Skeletal muscle satellite cell (primary cell): ENCODE data around the gene CFD.
"Not testable (repeated sequence)": the region's sequence is repeated elsewhere in the genome, so short reads cannot be mapped to it uniquely, and the experiment has no call there.

Experiments
- H3K27me3 ChIP-seq: 2 replicates; pipeline ENCODE4 v1.7.0; 2013; ENCODE audit warnings: low read length; ENCODE audit not compliant: control insufficient read depth, insufficient read depth
- H3K36me3 ChIP-seq: 2 replicates; pipeline ENCODE4 v1.7.0; 2013; ENCODE audit warnings: mild to moderate bottlenecking, control low read depth, low read length; ENCODE audit not compliant: insufficient read depth
- H3K4me1 ChIP-seq: 2 replicates; pipeline ENCODE4 v1.7.0; 2013; ENCODE audit warnings: low read length; ENCODE audit not compliant: control insufficient read depth, insufficient read depth
- H3K4me2 ChIP-seq: 2 replicates; pipeline ENCODE4 v1.7.0; 2013; ENCODE audit warnings: mild to moderate bottlenecking, low read length
- H3K4me3 ChIP-seq: 2 replicates; pipeline ENCODE4 v1.7.0; 2013; ENCODE audit warnings: low read length
- H3K9ac ChIP-seq: 2 replicates; pipeline ENCODE4 v1.7.0; 2013; ENCODE audit warnings: mild to moderate bottlenecking, low read depth, low read length, moderate library complexity
- H3K9me3 ChIP-seq: replicated peaks from 2 replicates; pipeline ENCODE4 v1.7.0; 2013; ENCODE audit warnings: mild to moderate bottlenecking, control low read depth, low read length

CFD gene

DNA sequence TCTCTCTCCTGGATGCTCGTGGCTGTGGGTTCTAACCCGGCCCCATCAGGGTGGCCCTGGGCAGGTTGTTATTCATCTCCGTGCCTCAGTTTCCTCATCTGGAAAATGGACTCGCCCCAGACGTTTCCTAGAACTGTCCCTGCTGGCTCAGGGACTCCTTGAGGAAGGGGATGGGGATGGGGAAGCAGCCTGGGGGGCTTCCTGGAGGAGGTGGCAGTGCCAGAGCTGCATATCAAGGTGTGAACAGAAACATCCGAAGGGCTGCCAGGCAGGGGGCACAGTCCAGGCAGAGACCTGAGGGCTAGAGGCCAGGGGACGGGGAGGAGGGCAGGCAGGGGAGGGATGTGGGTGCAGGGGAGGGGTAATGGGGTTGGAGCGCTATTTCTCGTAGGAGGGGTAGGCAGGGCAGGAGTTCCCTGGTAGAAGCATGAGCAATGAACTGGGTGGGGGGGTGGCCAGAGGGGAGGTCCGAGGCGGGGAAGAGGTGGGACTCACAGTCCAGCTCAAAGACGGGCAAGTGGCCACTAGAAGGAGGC lies 11.0 kb upstream of the CFD start:
- no peak overlapping the region for H3K4me2 ChIP-seq
- peaks cover 50% of the 10 kb centered on the region for H3K27me3 ChIP-seq
- H3K9me3 ChIP-seq = no peaks in the 10 kb centered on the region
- no peak overlapping the region for H3K9ac ChIP-seq
- H3K36me3 ChIP-seq = no peaks in the 10 kb centered on the region
- H3K4me1 ChIP-seq = peaks cover 13% of the 10 kb centered on the region
- H3K4me3 ChIP-seq = no peak overlapping the region

DNA sequence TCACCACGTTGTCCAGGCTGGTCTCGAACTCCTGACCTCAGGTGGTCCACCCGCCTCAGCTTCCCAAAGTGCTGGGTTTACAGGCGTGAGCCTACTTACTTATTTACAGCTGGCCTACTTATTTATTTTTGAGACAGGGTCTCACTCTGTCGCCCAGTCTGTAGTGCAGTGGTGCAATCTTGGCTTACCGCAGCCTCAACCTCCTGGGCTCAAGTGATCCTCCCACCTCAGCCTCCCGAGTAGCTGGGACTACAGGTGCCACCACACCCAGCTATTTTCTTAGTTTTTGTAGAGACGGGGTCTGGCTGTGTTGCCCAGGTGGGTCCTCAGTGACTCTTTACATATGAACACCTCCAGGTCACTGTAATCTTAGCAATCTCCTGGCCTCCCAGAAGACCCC lies 10.3 kb upstream of the CFD start:
- H3K36me3 ChIP-seq, H3K4me3 ChIP-seq, H3K9ac ChIP-seq, H3K4me1 ChIP-seq, H3K4me2 ChIP-seq, H3K9me3 ChIP-seq: not testable (repeated sequence)
- H3K27me3 ChIP-seq = peaks cover 44% of the 10 kb centered on the region

DNA sequence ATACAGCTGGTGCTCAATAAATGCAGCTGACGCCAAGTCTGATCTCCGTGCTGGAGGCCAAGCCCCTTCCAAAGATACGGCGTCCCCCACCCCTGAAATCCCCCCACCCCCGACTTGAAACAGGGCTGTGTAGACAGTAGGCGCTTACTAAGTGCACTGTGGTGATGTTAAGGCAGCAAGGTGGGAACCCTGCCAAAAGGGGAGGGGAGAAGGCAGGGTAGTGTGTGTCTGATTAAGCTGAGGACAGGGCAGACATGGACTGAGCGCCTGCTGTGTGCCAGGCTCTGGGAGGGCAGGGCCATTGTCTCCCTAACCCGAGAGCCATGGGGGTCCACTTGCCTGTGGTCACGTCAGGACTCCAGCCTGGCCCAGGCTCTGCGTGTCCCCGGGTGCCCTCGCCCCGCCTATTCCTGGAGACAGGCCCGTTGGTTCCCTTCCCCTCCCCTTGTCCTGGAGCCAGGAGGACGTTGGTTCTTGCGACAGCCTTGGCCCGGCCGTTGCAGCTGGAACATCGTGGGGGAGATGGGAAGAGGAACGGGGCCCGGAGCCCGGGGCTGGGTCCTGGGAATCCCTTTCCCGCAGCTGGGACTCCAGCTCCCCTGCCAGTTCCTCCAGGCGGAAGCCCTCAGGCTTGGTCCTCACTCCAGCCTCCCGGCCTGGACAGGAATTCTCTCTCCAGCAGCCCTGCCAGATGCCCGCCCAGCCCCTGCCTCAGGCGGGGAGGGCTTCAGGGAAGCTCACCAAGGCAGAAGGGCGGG lies 9.1 kb upstream of the CFD start:
- peak overlapping the region; percentile 6 for H3K9ac ChIP-seq
- H3K4me3 ChIP-seq = peak overlapping the region; percentile 43
- H3K9me3 ChIP-seq = no peaks in the 10 kb centered on the region
- peaks cover 8% of the 10 kb centered on the region for H3K4me1 ChIP-seq
- H3K27me3 ChIP-seq = peaks cover 36% of the 10 kb centered on the region
- H3K36me3 ChIP-seq = no peaks in the 10 kb centered on the region
- peak overlapping the region; percentile 69 for H3K4me2 ChIP-seq

DNA sequence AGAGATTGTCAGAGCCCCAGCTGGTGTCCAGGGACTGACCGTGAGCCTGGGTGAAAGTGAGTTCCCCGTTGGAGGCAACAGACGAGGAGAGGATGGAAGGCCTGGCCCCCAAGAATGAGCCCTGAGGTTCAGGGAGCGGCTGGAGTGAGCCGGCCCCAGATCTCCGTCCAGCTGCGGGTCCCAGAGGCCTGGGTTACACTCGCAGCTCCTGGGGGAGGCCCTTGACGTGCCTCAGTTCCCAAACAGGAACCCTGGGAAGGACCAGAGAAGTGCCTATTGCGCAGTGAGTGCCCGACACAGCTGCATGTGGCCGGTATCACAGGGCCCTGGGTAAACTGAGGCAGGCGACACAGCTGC lies 8.5 kb upstream of the CFD start:
- Histone ChIP-seq H3K4me1 (peaks cover 8% of the 10 kb centered on the region), H3K4me2 (peak overlapping the region; percentile 69), H3K36me3 (no peaks in the 10 kb centered on the region), H3K27me3 (peaks cover 31% of the 10 kb centered on the region), H3K9me3 (no peaks in the 10 kb centered on the region), H3K9ac (peak overlapping the region; percentile 6), H3K4me3 (peak overlapping the region; percentile 43)

DNA sequence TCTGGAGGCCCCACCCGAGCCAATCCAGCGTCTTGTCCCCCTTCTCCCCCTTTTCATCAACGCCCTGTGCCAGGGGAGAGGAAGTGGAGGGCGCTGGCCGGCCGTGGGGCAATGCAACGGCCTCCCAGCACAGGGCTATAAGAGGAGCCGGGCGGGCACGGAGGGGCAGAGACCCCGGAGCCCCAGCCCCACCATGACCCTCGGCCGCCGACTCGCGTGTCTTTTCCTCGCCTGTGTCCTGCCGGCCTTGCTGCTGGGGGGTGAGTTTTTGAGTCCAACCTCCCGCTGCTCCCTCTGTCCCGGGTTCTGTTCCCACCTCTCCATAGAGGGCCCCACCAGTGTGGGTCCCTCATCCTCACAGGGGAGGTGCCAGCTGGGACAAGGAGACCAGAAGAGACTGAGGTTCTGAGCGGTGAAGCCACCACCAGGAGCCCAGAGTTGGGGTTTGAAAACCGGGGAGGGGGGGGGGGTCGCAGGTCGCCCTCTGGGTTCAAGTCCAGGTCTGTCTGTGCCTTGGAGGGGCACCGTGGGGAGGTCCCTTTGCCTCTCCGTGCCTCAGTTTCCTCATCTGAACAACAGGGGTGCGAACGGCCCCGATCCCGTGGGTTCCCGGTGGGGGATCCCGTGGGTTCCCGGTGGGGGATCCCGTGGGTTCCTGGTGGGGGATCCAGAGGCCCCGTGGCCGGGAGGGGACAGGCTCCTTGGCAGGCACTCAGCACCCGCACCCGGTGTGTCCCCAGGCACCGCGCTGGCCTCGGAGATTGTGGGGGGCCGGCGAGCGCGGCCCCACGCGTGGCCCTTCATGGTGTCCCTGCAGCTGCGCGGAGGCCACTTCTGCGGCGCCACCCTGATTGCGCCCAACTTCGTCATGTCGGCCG lies 7.1 kb upstream of the CFD start, which contains the start of gene ELANE:
Gene ELANE (plus strand): TSS at position 168 of the 878 bp plus-strand sequence. CDS start 26 bp downstream, at position 194.
- no peak within 1 kb of the TSS for H3K9ac ChIP-seq
- peaks cover 18% of the 10 kb centered on the region for H3K27me3 ChIP-seq
- peaks cover 8% of the 10 kb centered on the region for H3K4me1 ChIP-seq
- H3K4me2 ChIP-seq = no peak within 1 kb of the TSS
- H3K36me3 ChIP-seq = no peaks in the 10 kb centered on the region
- no peak within 1 kb of the TSS for H3K4me3 ChIP-seq
- no peaks in the 10 kb centered on the region for H3K9me3 ChIP-seq

DNA sequence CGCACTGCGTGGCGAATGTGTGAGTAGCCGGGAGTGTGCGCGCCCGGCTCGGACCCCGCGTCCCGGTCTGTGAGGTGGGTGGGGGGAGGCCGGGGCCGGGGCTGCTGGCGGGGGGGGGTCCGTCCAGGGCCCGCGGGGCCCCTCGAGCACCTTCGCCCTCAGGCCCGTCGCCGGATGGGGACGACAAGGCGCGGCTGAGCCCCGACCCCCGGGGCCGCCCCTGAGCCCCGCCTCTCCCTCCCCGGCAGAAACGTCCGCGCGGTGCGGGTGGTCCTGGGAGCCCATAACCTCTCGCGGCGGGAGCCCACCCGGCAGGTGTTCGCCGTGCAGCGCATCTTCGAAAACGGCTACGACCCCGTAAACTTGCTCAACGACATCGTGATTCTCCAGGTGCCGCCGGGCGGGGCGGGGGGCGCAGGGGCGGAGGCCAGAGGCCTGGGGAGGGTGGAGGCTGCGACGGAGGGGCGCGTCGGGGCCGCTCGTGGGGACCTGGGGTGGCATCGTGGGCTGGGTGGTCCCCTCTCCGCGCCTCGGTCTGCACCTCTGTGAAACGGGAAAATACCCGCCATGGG lies 6.4 kb upstream of the CFD start:
- H3K36me3 ChIP-seq = no peaks in the 10 kb centered on the region
- no peak overlapping the region for H3K4me3 ChIP-seq
- no peaks in the 10 kb centered on the region for H3K9me3 ChIP-seq
- no peak overlapping the region for H3K9ac ChIP-seq
- H3K4me1 ChIP-seq = peaks cover 8% of the 10 kb centered on the region
- H3K27me3 ChIP-seq = peaks cover 11% of the 10 kb centered on the region
- H3K4me2 ChIP-seq = no peak overlapping the region

DNA sequence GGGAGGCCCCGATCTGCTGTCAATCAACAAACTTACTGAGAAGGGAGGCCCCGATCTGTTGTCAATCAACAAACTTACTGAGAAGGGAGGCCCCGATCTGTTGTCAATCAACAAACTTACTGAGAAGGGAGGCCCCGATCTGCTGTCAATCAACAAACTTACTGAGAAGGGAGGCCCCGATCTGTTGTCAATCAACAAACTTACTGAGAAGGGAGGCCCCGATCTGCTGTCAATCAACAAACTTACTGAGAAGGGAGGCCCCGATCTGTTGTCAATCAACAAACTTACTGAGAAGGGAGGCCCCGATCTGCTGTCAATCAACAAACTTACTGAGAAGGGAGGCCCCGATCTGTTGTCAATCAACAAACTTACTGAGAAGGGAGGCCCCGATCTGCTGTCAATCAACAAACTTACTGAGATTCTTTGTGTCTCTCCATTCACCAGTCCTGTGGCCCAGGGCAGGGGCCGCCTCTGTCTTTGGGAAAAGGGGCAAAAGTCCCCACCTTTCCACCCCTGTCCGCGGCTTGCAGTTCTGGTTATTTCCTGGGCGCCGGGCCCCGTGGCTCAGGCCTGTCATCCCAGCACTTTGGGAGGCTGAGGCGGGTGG lies 5.7 kb upstream of the CFD start:
- H3K4me1 ChIP-seq, H3K9me3 ChIP-seq, H3K4me3 ChIP-seq, H3K9ac ChIP-seq, H3K27me3 ChIP-seq, H3K36me3 ChIP-seq, H3K4me2 ChIP-seq: not testable (repeated sequence)

DNA sequence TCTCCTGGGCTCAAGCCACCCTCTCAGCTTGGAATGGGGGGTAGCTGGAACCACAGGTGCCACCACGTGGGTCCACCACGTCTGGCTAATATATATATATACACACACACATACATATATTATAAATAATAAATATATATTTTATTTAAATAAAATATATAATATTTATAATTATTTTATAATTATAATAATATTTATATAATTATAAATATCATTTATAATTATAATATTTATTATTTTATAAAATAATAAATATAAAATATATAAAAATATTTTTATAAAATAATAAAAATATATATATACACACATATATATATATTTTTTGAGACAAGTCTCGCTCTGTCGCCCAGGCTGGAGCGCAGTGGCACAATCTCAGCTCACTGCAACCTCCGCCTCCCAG lies 4.9 kb upstream of the CFD start:
- H3K27me3 ChIP-seq = peaks cover 6% of the 10 kb centered on the region
- H3K4me2 ChIP-seq = no peak overlapping the region
- H3K9ac ChIP-seq = no peak overlapping the region
- peaks cover 12% of the 10 kb centered on the region for H3K4me1 ChIP-seq
- no peaks in the 10 kb centered on the region for H3K36me3 ChIP-seq
- no peaks in the 10 kb centered on the region for H3K9me3 ChIP-seq
- H3K4me3 ChIP-seq = no peak overlapping the region

DNA sequence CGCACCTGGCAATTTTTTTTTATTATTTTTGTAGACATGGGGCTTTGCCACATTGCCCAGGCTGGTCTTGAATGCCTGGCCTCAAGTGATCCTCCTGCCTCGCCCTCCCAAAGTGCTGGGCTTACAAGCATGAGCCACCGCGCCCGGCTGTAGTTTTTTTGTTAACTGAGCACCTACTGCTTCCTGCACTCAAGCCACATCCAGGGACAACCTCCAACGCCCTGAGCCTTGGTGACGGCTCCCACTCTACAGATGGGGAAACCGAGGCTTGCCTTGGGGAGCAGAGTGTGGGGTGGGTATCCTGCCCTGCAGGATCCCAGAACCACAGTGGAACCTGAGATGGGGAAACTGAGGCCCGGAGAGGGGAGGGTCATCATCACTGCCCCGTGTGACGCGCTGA lies 4.3 kb upstream of the CFD start:
- Histone ChIP-seq H3K4me1 (peaks cover 14% of the 10 kb centered on the region), H3K4me3 (no peak overlapping the region), H3K27me3 (peaks cover 11% of the 10 kb centered on the region), H3K9me3 (no peaks in the 10 kb centered on the region), H3K9ac (no peak overlapping the region), H3K36me3 (no peaks in the 10 kb centered on the region), H3K4me2 (no peak overlapping the region)

DNA sequence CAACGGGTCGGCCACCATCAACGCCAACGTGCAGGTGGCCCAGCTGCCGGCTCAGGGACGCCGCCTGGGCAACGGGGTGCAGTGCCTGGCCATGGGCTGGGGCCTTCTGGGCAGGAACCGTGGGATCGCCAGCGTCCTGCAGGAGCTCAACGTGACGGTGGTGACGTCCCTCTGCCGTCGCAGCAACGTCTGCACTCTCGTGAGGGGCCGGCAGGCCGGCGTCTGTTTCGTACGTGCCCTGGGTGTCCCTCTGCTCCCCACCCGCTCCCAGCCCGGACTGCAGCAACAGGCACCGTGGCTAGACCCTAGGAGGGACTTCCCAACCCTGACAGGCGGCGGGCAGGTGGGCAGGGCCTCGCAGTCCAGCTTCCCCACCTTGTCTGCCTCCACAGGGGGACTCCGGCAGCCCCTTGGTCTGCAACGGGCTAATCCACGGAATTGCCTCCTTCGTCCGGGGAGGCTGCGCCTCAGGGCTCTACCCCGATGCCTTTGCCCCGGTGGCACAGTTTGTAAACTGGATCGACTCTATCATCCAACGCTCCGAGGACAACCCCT lies 3.8 kb upstream of the CFD start:
- H3K4me2 ChIP-seq = no peak overlapping the region
- no peaks in the 10 kb centered on the region for H3K36me3 ChIP-seq
- H3K9ac ChIP-seq = no peak overlapping the region
- no peak overlapping the region for H3K4me3 ChIP-seq
- H3K4me1 ChIP-seq = peaks cover 10% of the 10 kb centered on the region
- H3K27me3 ChIP-seq = peaks cover 13% of the 10 kb centered on the region
- no peaks in the 10 kb centered on the region for H3K9me3 ChIP-seq

DNA sequence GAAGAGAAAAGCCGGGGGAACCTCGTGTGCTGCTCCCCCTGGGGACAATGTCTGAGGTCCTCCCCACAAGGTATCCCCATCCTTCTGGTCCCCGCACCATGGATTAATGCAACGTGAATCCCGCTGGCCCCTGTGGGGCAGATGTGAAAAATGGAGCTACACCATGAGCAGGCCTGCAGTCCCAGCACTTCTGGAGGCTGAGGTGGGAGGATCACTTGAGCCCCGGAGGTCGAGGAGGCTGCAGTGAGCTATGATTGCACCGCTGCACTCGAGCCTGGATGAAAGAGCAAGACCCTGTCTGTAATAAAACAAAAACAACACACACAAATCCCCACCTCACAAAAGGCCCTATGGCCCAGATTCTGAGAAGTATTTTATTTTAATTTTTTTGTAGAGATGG lies 1.2 kb upstream of the CFD start:
- peaks cover 9% of the 10 kb centered on the region for H3K27me3 ChIP-seq
- H3K4me3 ChIP-seq = no peak overlapping the region
- no peaks in the 10 kb centered on the region for H3K9me3 ChIP-seq
- no peak overlapping the region for H3K9ac ChIP-seq
- H3K4me2 ChIP-seq = no peak overlapping the region
- no peaks in the 10 kb centered on the region for H3K36me3 ChIP-seq
- H3K4me1 ChIP-seq = peaks cover 6% of the 10 kb centered on the region
